Stimulated activated naive CD4-positive, alpha-beta T cell treated with Interleukin-2 at 50 U/mL for 16 hours (primary cell): Measurements from ENCODE around the gene ZG16.
"Not testable (repeated sequence)": the region's sequence is repeated elsewhere in the genome, so short reads cannot be mapped to it uniquely, and the experiment has no call there.

Experiments
- DNase-seq: peaks from one replicate; lab custom pipeline; 2025; lab: John Stamatoyannopoulos, UW

The ZG16 gene

DNA sequence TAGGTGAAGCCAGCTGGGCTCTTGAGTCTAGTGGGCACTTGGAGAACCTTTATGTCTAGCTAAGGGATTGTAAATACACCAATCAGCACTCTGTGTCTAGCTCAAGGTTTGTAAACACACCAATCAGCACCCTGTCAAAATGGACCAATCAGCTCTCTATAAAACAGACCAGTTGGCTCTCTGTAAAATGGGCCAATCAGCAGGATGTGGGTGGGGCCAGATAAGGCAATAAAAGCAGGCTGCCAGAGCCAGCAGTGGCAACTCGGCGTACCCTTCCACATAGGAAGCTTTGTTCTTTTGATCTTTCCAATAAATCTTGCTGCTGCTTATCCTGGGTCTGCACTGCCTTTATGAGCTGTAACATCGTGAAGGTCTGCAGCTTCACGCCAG is 29.3 kb upstream of the ZG16 start:
- not testable (repeated sequence) for DNase-seq

DNA sequence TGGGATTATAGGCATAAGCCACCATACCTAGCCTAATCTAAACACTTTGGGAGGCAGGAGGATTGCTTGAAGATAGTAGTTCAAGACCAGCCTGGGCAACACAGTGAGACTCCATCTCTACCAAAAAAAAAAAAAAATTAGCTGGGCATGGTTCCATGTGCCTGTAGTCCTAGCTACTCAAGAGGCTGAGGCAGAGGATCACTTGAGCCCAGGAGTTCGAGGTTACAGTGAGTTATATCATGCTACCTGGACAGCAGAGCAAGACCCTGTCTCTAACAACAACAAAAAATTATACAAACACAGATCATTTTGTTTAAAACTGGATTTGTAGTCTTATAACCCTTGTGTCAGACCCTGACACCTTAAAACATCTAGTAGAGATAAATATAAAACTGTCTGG is 24.5 kb upstream of the ZG16 start:
- no peak for DNase-seq

DNA sequence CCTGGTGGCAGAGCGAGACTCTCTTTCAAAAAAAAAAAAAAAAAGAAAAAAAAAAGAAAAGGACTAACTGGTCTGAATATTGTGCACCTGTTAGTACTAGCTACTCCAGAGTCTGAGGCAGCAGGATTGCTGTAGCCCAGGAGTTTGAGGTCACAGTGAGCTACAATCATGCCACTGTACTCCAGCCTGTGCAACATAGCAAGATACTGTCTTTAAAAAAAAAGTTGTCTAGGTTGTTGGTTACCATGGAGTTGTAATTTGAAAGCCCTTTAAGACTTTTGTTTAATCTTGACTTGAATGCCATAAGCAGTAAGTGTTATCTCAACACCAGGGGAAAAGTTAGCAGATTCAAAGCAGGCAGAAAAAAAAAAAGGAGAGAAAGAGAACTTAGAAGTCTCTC is 21.4 kb upstream of the ZG16 start:
- no peak for DNase-seq

DNA sequence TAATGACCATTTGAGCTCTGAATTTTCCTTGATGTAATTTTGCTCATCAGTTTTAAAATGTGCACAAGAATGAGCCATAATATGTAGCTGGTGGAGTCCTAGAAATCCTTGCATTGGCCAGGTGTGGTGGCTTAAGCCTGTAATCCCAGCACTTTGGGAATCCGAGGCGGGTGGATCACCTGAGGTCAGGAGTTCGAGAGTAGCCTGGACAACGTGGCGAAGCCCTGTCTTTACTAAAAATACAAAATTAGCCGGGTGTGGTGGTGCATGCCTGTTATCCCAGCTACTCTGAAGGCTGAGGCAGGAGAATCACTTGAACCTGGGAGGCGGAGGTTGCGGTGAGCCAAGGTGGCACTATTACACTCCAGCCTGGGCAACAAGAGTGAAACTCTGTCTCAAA is 21.0 kb upstream of the ZG16 start:
- DNase-seq = not testable (repeated sequence)

DNA sequence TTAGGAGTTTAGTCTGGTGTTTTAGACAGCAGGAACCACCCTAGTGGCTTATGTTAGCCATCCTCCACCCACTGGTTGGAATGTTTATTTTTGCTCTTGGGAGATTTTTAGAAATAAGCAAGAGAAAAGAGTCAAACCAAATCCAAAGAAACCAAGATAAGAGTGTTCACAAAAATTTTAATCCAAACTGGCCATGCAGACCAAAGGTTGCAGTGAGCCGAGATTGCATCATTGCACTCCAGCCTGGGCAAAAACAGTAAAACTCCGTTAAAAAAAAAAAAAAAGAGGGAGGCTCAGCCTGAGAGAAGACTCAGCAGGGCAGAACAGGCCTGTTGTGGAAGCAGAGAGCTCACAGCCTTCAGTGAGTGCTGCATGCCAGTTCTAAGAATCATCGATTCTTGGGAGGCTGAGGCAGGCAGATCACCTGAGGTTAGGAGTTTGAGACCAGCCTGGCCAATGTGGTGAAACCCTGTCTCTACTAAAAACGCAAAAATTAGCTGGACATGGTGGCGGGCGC is 20.0 kb upstream of the ZG16 start:
- no peak for DNase-seq

DNA sequence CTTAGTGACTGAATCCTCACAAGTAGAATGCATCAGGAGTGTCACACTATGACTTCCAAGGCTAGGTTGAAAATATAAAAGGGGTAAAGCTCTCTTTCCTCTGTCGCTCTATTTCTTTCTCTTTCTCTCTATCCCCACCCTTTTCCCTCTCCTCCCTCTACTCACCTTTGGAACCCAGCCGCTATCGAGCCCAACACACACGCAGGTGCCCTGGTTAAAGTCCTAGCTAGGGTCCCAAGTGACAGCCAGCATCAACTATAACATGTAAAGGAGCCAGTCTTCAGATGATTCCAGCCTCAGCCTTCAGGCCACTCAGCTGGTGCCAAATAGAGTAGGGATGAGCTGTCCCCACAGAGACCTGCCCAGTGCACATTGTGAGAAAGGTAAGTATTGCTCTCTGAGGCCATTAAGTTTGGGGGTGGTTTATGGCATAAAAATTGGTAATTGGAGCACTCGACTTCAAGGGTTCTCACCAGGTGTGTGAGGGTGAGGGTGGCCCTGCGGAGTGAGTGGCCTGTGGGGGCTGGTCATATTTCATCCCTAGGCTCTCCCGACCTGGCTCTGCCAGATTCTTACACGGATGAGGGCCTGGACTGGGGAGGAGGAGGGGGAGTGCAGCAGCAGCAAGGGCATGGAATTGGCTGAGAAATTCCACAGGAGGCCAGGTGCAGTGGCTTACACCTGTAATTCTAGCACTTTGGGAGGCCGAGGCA is 17.3 kb upstream of the ZG16 start:
- no peak for DNase-seq

DNA sequence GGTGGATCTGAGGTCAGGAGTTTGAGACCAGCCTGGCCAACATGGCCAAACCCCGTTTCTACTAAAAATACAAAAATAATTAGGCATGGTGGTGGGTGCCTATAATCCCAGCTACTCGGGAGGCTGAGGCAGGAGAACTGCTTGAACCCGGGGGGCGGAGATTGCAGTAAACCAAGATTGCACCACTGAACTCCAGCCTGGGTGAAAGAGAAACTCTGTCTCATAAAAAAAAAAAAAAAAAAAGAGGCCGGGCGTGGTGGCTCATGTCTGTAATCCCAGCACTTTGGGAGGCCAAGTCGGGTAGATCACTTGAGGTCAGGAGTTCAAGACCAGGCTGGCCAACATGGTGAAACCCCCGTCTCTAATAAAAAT is 16.8 kb upstream of the ZG16 start:
- DNase-seq = not testable (repeated sequence)

DNA sequence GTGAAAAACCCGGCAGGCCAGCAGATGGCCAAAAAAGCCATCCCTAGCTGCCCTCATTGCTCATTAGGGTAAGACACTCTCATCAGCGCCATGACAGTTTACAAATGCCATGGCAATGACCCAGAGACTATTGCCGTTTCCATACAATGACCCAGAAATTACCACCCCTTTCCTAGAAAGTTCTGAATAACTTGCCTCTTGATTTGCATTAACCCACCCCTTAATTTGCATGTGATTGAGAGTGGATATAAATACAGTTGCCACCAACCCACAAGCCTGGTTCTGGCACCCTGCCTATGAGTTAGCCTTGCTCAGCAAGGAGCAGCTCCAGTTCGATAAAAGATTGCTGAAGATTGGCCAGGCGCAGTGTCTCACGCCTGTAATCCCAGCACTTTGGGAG is 16.2 kb upstream of the ZG16 start:
- no peak for DNase-seq

DNA sequence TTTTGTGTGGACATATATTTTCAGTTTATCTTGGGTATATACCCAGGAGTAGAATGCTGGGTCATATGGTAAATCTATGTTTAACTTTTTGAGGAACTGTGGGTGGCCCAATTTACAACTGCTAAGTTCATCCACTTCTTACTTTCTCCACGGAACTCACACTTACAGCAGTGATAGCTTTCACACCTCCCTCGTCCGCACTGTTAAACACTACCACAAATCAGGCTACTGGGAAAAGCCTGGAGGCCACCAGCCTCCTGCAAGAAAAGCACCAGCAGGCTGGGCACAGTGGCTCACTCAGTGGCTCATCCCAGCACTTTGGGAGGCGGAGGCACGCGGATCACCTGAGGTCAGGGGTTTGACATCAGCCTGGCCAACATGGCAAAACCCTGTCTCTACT is 14.7 kb upstream of the ZG16 start:
- no peak for DNase-seq

DNA sequence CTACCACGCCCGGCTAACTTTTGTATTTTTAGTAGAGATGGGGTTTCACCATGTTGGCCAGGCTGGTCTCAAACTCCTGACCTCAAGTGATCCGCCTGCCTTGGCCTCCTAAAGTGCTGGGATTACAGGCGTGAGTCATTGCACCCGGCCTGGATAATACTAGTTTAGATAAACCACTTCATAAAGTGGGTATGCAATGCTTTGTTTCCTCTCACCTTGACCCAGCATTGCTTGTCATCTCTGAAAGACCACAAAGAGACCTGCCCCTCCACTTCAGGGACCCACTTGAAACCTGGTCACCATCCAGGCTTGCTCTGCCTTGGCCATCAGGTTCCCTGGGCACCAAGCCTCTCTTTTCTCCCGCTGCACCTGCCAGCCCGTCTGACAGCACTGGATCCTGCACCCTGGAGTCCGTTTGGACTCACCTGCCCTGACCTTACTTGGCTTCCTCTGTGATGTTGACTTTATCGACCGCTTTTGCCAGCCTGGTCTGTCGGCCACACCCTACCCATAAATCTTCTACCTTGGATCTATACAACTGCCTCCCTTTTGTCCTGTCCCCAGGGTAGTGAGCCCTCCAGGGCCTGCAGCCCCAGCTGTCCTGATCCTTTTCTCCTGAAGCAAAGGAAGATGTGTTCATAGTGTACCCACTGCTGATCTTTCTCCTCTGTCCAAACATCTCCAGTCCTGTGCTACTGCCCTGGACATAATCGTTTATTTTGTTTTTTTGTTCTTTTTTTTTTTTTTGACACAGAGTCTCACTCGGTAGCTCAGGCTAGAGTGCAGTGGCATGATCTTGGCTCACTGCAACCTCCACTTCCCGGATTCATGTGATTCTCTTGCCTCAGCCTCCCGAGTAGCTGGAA is 12.7 kb upstream of the ZG16 start:
- no peak for DNase-seq

DNA sequence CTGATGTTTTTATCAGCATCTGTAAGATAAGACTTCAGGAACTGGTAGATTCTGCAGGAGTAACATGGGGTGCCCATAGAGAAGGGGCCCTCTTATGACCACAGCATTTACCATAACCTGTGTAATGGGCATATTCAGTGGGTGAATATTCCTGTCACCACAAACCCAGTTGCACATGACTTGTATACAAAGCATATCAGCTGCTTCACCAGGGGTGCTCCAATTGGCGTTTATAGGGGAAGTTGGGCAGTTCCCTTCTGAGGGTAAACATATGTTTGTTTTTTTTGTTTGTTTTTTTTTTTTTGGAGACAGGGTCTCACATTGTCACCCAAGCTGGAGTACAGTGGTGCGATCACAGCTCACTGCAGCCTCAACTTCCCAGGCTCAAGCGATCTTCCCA is 11.5 kb upstream of the ZG16 start:
- DNase-seq = no peak

DNA sequence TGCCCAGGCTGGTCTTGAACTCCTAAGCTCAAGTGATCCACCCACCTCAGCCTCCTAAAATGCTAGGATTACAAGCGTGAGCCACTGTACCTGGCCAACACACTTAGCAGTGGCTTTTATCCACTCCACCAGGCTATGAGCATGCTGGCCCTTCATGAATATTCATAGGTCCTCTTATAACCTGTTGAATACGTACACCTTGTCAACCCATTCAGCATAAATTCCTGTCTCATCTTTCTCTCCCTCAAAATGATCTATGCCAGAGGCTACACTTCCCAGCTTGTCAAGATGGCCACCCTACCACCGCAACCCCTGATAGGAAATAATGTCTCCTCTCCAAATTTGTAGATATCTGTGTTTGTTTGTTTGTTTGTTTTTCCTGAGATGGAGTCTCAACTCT is 11.0 kb upstream of the ZG16 start:
- DNase-seq = no peak

DNA sequence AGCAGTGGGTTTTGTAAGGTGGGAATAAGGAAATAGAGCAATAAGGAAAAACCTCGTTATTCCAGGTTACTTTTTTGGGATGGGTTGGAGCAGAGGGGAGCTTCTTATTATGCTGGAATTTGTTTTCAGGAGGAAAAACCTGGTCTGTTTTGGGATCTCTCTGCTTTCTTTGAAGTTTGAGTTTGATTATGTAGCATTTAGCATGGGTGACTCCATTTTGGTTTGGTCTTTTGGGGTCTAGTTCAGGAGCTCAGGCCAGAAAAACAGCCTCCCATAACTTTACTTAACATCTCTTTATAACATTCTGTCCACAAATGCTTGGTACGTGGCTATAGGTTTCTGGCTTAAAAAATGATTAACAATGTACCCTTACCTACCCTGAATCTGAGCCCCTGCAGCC is 8.5 kb upstream of the ZG16 start:
- DNase-seq = no peak

DNA sequence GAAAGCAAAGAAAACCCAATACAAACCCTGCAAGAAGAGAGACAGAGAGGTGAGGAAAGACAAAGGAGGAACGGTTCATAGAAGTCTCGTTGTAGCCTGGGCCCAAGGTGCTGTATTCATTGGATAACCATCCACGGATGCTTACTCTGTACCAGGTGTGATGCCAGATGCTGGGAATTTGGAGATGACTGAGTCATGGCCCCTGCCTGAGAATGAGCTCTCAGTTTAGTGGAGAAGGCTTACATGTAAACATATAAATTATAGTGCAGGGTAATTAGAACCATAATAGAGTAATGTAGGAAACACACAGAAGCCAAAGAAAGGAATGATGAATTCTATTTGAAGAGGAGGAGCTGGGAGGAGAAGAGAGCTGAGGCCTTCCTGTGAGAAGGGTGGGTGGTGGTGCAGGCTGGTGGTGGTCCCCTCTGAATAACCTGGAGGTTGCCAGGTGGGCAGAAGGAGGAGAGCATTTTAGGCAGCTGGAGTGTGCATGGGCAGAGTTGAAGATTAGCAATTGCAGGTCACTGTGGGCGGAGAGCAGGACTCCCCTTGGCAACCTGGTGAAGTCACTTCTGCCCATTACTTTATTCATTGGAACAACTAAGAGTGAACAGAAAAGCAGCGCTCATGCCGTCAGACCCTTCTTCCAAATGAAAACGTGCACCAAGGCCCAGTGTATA is 7.7 kb upstream of the ZG16 start:
- DNase-seq = no peak

DNA sequence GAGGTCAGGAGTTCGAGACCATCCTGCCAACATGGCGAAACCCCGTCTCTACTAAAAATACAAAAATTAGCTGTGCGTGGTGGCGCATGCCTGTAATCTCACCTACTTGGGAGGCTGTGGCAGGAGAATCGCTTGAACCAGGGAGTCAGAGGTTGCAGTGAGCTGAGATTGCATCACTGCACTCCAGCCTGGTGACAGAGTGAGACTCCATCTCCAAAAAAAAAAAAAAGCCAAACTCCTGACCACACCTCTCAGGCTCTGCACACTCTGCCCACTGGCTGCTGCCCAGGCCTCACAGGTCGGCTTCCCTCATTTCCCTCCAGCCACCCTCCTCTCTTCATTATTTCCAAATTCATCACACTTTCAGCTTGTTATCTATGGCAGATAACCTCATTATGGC is 5.7 kb upstream of the ZG16 start:
- DNase-seq = not testable (repeated sequence)

DNA sequence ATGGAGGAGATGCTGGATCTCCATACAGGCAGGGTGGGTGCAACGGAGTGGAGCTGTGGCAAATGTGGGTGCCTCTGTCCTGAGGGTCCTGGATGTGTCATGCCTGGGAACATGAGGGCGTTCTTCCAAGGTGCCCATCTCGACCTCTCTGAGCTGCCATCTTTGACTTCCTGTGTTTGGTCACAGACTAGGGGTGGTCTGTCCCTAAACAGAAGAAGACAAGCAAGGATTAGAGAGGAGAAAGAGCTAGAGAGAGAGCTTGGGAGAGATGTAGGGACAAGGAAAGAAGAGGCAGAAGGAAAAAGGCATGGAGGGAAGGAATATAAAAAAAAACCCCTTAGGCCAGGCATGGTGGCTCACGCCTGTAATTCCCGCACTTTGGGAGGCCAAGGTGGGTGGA is 3.3 kb upstream of the ZG16 start:
- no peak for DNase-seq

DNA sequence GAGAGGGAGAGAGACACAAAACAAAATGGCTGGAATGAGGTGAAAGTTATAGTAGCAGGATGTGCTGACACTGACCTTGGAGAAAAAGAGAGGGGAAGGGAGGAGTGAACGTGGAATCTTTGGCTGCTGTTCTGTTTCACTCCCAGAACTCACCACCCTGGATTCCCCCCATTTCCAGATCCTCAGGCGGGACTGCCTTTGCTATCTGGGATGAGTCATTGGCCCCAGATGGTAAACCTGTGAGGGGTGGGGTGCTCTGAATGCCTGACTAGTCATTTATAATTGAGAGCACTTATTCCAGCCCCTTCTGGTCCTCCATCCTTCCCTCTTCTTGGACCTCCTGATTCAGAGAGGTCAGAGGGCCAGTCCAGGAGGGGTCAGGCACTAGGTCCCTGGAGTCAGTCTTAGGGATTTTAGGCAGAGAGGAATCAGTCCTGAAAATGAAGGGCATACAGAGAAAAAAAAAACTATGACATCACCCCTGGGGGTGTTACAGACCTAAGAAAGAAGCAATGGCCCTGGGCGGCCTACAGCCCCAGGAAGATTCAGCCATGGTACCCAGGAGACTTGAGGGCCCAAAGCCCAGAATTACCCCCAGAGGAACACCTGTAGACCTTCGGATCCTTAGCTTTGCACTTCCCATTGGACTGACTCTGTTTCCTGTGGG is 2.2 kb upstream of the ZG16 start:
- no peak for DNase-seq

DNA sequence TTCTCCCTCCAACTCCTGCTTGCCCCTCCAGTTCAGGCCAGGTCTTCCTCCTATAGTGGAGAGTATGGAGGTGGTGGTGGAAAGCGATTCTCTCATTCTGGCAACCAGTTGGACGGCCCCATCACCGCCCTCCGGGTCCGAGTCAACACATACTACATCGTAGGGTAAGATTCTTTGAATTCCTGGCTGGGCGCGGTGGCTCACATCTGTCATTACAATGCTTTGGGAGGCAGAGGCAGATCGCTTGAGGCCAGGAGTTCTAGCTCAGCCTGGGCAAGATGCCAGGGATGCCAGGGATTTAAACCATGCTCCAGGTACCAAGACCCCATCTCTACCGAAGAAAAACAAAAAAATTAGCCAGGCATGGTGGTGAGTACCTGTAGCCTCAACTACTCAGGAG is 1.4 kb downstream of the ZG16 start:
- no peak for DNase-seq

DNA sequence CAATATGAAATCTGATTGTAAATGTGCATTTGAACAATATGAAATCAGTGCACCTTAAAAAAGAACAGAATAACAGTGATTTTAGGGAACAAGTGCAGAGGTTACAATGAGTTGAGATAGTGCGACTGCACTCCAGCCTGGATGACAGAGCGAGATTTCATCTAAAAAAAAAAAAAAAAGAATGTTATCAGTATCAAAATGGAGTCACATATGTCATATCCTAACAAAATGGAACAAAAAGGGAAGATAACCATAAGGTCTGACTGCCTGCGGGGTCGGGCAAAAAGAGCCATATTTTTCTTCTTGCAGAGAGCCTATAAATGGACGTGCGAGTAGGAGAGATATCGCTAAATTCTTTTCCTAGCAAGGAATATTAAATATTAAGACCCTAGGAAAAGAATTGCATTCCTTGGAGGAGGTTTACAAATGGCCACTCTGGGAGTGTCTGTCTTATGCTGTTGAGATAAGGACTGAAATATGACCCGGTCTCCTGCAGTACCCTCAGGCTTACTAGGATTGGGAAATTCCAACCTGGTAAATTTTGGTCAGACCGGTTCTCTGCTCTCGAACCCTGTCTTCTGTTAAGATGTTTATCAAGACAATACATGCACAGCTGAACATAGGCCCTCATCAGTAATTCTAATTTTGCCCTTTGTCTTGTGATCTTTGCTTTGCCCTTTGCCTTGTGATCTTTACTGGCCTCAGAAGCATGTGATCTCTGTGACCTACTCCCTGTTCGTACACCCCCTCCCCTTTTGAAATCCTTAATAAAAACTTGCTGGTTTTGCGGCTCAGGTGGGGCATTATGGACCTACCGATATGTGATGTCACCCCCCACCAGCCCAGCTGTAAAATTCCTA is 5.3 kb downstream of the ZG16 start:
- not testable (repeated sequence) for DNase-seq

DNA sequence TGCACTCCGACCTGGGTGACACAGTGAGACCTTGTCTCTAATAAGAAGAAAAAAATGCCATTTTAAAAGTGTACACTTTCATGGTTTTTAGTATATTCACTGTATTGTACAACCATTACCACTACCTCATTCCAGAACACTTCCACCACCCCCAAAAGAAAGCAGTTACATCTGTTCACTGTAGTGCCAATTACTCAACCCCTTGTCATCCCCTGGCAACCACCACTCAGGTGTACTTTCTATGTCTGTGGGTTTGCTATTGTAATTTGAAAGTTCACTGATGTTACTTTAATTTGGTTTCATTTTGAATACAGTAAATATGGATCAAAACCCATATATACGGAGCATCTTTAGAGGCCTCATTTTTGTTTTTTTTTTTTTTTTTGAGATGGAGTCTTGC is 6.1 kb downstream of the ZG16 start:
- peak; percentile 41 for DNase-seq

DNA sequence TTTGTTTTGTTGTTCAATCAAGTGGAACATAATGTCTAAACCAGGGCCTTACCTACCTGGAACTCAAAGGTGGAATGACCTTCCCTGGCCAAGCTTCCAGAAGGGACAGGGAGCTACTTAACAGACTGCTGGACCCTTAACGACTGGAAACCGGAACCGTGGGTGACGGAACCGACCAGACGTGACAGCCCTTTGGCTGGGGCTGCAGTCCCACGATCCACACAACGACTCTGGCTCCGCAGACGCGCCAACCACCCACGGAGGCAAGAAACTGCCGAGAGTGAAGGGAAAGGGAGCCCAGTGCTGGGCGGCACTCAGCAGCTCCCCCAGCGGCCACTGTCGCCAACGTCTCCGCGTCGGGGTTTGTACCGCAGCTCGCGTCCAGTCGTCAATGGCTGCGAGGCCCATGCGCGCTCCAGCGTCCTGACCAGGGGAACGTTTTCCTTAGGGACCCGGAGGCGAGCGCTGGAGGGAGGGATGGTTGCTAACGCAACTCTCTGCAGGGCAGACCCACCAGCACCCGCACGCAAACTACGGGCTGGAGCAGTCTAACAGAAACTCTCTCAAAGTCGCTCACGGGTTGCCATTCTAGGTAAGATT is 6.9 kb downstream of the ZG16 start:
- DNase-seq = peak; percentile 73
